GM06990 (cell line): ENCODE data around the gene NUDCD3.

Experiments
- DNase-seq: peaks from one replicate; pipeline ENCODE4 v3.0.0-alpha.2; 2011; ENCODE audit not compliant: insufficient read length; ENCODE audit errors: extremely low read depth
- H3K27me3 ChIP-seq: replicated peaks from 2 replicates; pipeline ENCODE4 v1.6.0; 2011; ENCODE audit warnings: low read length; ENCODE audit not compliant: control insufficient read depth, insufficient read depth
- H3K36me3 ChIP-seq: 2 replicates; pipeline ENCODE4 v1.5.1; 2011; ENCODE audit warnings: low read length; ENCODE audit not compliant: control insufficient read depth, insufficient read depth
- H3K4me3 ChIP-seq: replicated peaks from 2 replicates; pipeline ENCODE4 v1.5.1; 2011; ENCODE audit warnings: low read depth, mild to moderate bottlenecking, control low read depth, low read length
- CTCF ChIP-seq: IDR thresholded peaks from 2 replicates; pipeline ENCODE4 v1.5.1; 2011; ENCODE audit warnings: low read length, control low read depth, mild to moderate bottlenecking, inconsistent platforms; ENCODE audit not compliant: insufficient read depth, poor library complexity, severe bottlenecking

The NUDCD3 gene

DNA sequence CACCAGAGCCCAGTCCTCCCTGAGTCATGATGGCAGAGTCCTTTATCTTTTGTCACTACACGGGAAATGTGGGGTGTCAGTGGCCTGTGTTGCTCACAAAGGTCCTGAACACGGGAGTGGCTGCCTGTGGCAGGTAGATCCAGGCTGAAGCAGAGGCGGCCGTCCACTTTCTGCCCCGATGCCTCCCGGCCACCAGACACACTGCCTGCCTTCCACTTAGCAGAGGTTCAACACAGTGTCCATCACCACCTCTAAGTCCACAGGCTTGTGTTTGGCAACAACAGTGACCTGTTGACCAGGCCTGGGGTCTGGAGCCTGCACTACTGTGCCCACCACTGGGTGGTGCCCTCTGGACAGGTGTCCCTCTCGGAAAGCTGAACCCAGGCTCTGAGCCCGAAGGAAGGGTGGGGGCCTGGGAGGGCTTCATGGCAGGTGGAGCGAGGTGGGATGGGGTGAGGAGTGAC is 115.2 kb downstream of the NUDCD3 start:
- Histone ChIP-seq H3K36me3 (no peaks in the 10 kb centered on the region), H3K27me3 (no peaks in the 10 kb centered on the region), H3K4me3 (no peak overlapping the region)
- peak; percentile 30 for TF ChIP-seq CTCF
- DNase-seq, result no peak

GRCh38 chr7:44374007-44374763 is 116.3 kb downstream of the NUDCD3 start:
- no peak overlapping the region for H3K4me3 ChIP-seq
- DNase-seq, result no peak

GRCh38 chr7:44373418-44373740 is 117.1 kb downstream of the NUDCD3 start:
- no peak for TF ChIP-seq CTCF
- Histone ChIP-seq H3K27me3 (no peaks in the 10 kb centered on the region), H3K4me3 (no peak overlapping the region), H3K36me3 (no peaks in the 10 kb centered on the region)
- no peak for DNase-seq

More at GRCh38 chr7:44374007-44374763, 116.3 kb downstream of the NUDCD3 start:
- no peak for TF ChIP-seq CTCF
- Histone ChIP-seq H3K27me3 (no peaks in the 10 kb centered on the region), H3K36me3 (no peaks in the 10 kb centered on the region)

- DNase-seq, result no peak
- no peak overlapping the region for H3K4me3 ChIP-seq
- H3K36me3 ChIP-seq, result no peaks in the 10 kb centered on the region
- TF ChIP-seq CTCF, result no peak
- H3K27me3 ChIP-seq, result no peaks in the 10 kb centered on the region
These were observed 117.7 kb downstream of the NUDCD3 start for GRCh38 chr7:44372560-44373417.

DNA sequence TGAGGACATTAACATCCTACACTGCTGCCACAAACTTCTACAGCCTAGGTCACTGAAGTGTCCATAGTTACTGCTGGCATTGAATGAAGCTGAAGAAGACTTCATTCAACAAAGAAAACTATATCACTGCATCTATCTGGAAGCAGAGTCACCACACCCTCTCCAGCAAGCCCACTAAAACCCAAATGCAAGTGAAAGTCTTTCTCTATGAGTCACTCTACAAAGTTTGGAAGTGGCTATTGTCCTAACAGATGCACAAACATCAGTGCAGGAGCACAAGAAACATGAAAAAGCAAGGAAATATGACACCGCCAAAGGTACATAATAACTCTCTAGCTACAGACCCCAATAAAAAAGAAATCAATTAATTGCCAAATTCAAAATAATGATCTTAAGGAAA is 121.6 kb downstream of the NUDCD3 start:
- Histone ChIP-seq H3K27me3 (no peaks in the 10 kb centered on the region), H3K36me3 (no peaks in the 10 kb centered on the region), H3K4me3 (no peak overlapping the region)
- no peak for DNase-seq
- no peak for TF ChIP-seq CTCF
